Endothelial cell of umbilical vein (primary cell): Measurements from ENCODE around the gene UBE3B. TPM values are rescaled to one million over a fixed set of nuclear protein-coding genes. Genes with fewer than 3 reads are reported as not detected.

ENCODE experiments used
- BruUV-seq: library from RNA; stranded (reverse); fragments of 400-500 nt; replicated peaks from 2 replicates; lab custom pipeline; 2021; lab: Mats Ljungman, UMichigan
- CTCF ChIA-PET: fragments of 300-600, 350-600 bp; sonication (Branson Sonifier 250); formaldehyde crosslinking; loops from one replicate; lab custom pipeline; 2021; ENCODE audit warnings: antibody characterized with exemption, inconsistent platforms; lab: Charles Lee
- POLR2A ChIA-PET: fragments of 300-600, 350-600 bp; sonication (Branson Sonifier 250); formaldehyde crosslinking; loops from one replicate; lab custom pipeline; 2021; ENCODE audit warnings: antibody characterized with exemption, inconsistent platforms; lab: Charles Lee
- DNase-seq: peaks from one replicate; pipeline ENCODE4 v3.0.0-alpha.2; 2011; ENCODE audit warnings: low read depth, low spot score
- FAIRE-seq: peaks from 2 replicates; lab custom pipeline; 2011; peaks lifted over from hg19 to GRCh38; lab: Jason Lieb, UNC
- H2AFZ ChIP-seq: 2 replicates; pipeline ENCODE4 v1.6.0; 2012; ENCODE audit warnings: low read depth, low read length, control low read depth, inconsistent platforms
- H3K27ac ChIP-seq: 2 replicates; pipeline ENCODE4 v1.5.1; 2011; ENCODE audit warnings: low read depth, mild to moderate bottlenecking, control low read depth, low read length, moderate library complexity; ENCODE audit not compliant: insufficient read depth
- H3K27me3 ChIP-seq, 2 experiments: 2 replicates each; pipeline versions ENCODE4 v1.6.0 to v1.6.1; 2011; ENCODE audit warnings: low read length in 2 of 2, mixed read lengths in 1 of 2; ENCODE audit not compliant: control insufficient read depth in 2 of 2, insufficient read depth in 2 of 2
- H3K36me3 ChIP-seq, 2 experiments: 2 replicates in 1 of 2; 3 replicates in 1 of 2; pipeline ENCODE4 v1.5.1; 2011; ENCODE audit warnings: low read length in 2 of 2, mild to moderate bottlenecking in 1 of 2, moderate library complexity in 1 of 2; ENCODE audit not compliant: control insufficient read depth in 2 of 2, insufficient read depth in 2 of 2; ENCODE audit errors: extremely low read depth in 1 of 2
- H3K4me1 ChIP-seq: 3 replicates; pipeline ENCODE4 v1.5.1; 2011; ENCODE audit warnings: mild to moderate bottlenecking, low read length; ENCODE audit not compliant: control insufficient read depth, insufficient read depth; ENCODE audit errors: extremely low read depth
- H3K4me2 ChIP-seq: 2 replicates; pipeline ENCODE4 v1.6.1; 2011; ENCODE audit warnings: low read length, control low read depth, mixed read lengths; ENCODE audit not compliant: insufficient read depth
- H3K4me3 ChIP-seq, 3 experiments: fragments of 200-600 bp in 1 of 3; sonication (generic), shearing (Covaris generic) in 1 of 3; replicated peaks in 1 of 3; 2 replicates each; pipeline ENCODE4 v1.5.1; 2011 to 2016; ENCODE audit warnings: control low read depth in 3 of 3, low read length in 3 of 3, mild to moderate bottlenecking in 2 of 3, inconsistent platforms in 1 of 3, low read depth in 1 of 3, moderate library complexity in 1 of 3; ENCODE audit not compliant: insufficient read depth in 1 of 3
- H3K79me2 ChIP-seq: 2 replicates; pipeline ENCODE4 v1.6.0; 2012; ENCODE audit warnings: low read length, inconsistent platforms; ENCODE audit not compliant: control insufficient read depth, insufficient read depth
- H3K9ac ChIP-seq: replicated peaks from 2 replicates; pipeline ENCODE3; 2011; ENCODE audit warnings: low read length, control low read depth; ENCODE audit not compliant: insufficient read depth; ENCODE audit errors: extremely low read depth
- H3K9me1 ChIP-seq: replicated peaks from 3 replicates; pipeline ENCODE4 v1.6.0; 2011; ENCODE audit warnings: mild to moderate bottlenecking, low read length; ENCODE audit not compliant: control insufficient read depth, insufficient read depth; ENCODE audit errors: extremely low read depth
- H3K9me3 ChIP-seq: replicated peaks from 2 replicates; pipeline ENCODE4 v1.5.1; 2012; ENCODE audit warnings: low read length, inconsistent platforms; ENCODE audit not compliant: control insufficient read depth, insufficient read depth
- H4K20me1 ChIP-seq: replicated peaks from 2 replicates; pipeline ENCODE3; 2011; ENCODE audit warnings: mild to moderate bottlenecking, low read length; ENCODE audit not compliant: control insufficient read depth, insufficient read depth; ENCODE audit errors: extremely low read depth
- CTCF ChIP-seq, 2 donors: IDR thresholded peaks; 1 replicate in 1 of 2; 2 replicates in 1 of 2; pipeline ENCODE4 v1.5.1; 2011; ENCODE audit warnings: low read length in 2 of 2, mild to moderate bottlenecking in 2 of 2, moderate library complexity in 2 of 2, control low read depth in 1 of 2, inconsistent platforms in 1 of 2, low read depth in 1 of 2; ENCODE audit not compliant: insufficient read depth in 1 of 2; ENCODE audit errors: extremely low read depth in 1 of 2
- EZH2 ChIP-seq: IDR thresholded peaks from 2 replicates; pipeline ENCODE4 v1.6.1; 2012; ENCODE audit warnings: borderline replicate concordance, low read depth, mild to moderate bottlenecking, moderate library complexity, low read length, inconsistent platforms; ENCODE audit not compliant: severe bottlenecking
- FOS ChIP-seq: IDR thresholded peaks from 2 replicates; pipeline ENCODE4 v1.6.1; 2011; ENCODE audit warnings: mild to moderate bottlenecking, low read length, moderate library complexity, borderline replicate concordance; ENCODE audit not compliant: insufficient read depth
- GATA2 ChIP-seq: IDR thresholded peaks from 2 replicates; pipeline ENCODE4 v1.7.0; 2011; ENCODE audit warnings: low read depth, mild to moderate bottlenecking, moderate library complexity, mixed read lengths, low read length; ENCODE audit not compliant: insufficient read length, insufficient read depth
- JUN ChIP-seq: IDR thresholded peaks from 2 replicates; pipeline ENCODE4 v1.6.1; 2011; ENCODE audit warnings: borderline replicate concordance, low read depth; ENCODE audit not compliant: insufficient read length, insufficient read depth
- MAX ChIP-seq: IDR thresholded peaks from 2 replicates; pipeline ENCODE4 v1.6.1; 2011; ENCODE audit not compliant: insufficient read depth, insufficient read length
- MYC ChIP-seq: IDR thresholded peaks from one replicate; pipeline ENCODE4 v1.6.1; 2011; ENCODE audit warnings: mild to moderate bottlenecking, low read depth, low read length
- POLR2A ChIP-seq: IDR thresholded peaks from 2 replicates; pipeline ENCODE4 v1.6.1; 2012; ENCODE audit warnings: low read depth, mild to moderate bottlenecking, control low read depth, low read length
- POLR2AphosphoS5 ChIP-seq: IDR thresholded peaks from 2 replicates; pipeline ENCODE4 v1.6.1; 2012; ENCODE audit warnings: low read depth, mild to moderate bottlenecking, control low read depth, low read length, moderate library complexity; ENCODE audit not compliant: insufficient read depth
- dilution Hi-C: fragments of 300-500 bp; cut with MboI; formaldehyde crosslinking; loops from one replicate; pipeline ENCODE4 v1.15.0; 2019; ENCODE audit warnings: low sequenced_read_pairs; ENCODE audit not compliant: extremely low pct_ligation_motif_present
- intact Hi-C: fragments of 100-400 bp; cut with micrococcal nuclease; formaldehyde crosslinking; loops from one replicate; pipeline ENCODE4 v1.10.0; 2022
- polyA plus RNA-seq, 4 experiments: library from polyadenylated mRNA; depleted of rRNA in 3 of 4; stranded (reverse) in 3 of 4; unstranded in 1 of 4; fragments of >200 nt; gene quantifications; 2 replicates each; pipeline versions ENCODE4 v1.2.1 to v1.2.3, GENCODE V29; 2011 to 2012; ENCODE audit warnings: missing spikeins in 1 of 4
- total RNA-seq: library from RNA; stranded (reverse); gene quantifications from 2 replicates; pipeline ENCODE4 v1.2.3, GENCODE V29; 2021

UBE3B gene
- total and polyA plus RNA-seq, 2 donors (not counting 3 experiments of a cell fraction or from before 2014, with no cell fraction given): 24.9 to 40.8 TPM

GRCh38 chr12:109557200-109557599 is 79.8 kb downstream of the UBE3B start:
- H3K36me3 ChIP-seq: no peaks in the 10 kb centered on the region
- TF ChIP-seq GATA2 (no peak), POLR2A (no peak), CTCF (IDR thresholded peaks at IDR 0.05; ENCODE audit: extremely low read depth in 1 of 2, insufficient read depth in 1 of 2, low read depth in 1 of 2, low read length in 2 of 2) (no peak), MYC (no peak), MAX (no peak), POLR2AphosphoS5 (no peak), FOS (no peak), EZH2 (no peak), JUN (no peak)
- DNase-seq: no peak
- no peaks in the 10 kb centered on the region for H3K4me1 ChIP-seq
- intact Hi-C loops: no loop called here
- H3K4me2 ChIP-seq: no peak overlapping the region
- no peak overlapping the region for H3K27ac ChIP-seq
- no peak overlapping the region for H2AFZ ChIP-seq
- H3K79me2 ChIP-seq: no peaks in the 10 kb centered on the region
- no peak overlapping the region for H3K4me3 ChIP-seq
- no peaks in the 10 kb centered on the region for H3K9me1 ChIP-seq
- no peak for FAIRE-seq
- H3K9ac ChIP-seq: no peak overlapping the region
- BruUV-seq: no TSS peak
- no peaks in the 10 kb centered on the region for H3K9me3 ChIP-seq
- POLR2A ChIA-PET: no interaction called here
- dilution Hi-C loops: no loop called here
- no peaks in the 10 kb centered on the region for H4K20me1 ChIP-seq
- CTCF ChIA-PET: interaction anchor here (0.9 kb wide), 1 partner anchor 41 kb away, joined by 3 read pairs; no protein-coding TSS in a partner anchor
- H3K27me3 ChIP-seq: peaks cover 0 to 2% of the 10 kb centered on the region in 2 experiments
